OCI-LY7 (cell line): Measurements from ENCODE around the gene ZNF814.
"Not testable (repeated sequence)": the region's sequence is repeated elsewhere in the genome, so short reads cannot be mapped to it uniquely, and the experiment has no call there.

Experiments used
- EZH2phosphoT487 ChIP-seq: fragments of 200-600 bp; sonication (generic); IDR thresholded peaks from 2 replicates; pipeline ENCODE4 v1.6.1; 2018; ENCODE audit warnings: low read depth, borderline replicate concordance, mild to moderate bottlenecking, mixed run types, antibody characterized with exemption, low read length, moderate library complexity, mixed read lengths
- TF ChIP-seq, protein P1 (sequence below): fragments of 200-600 bp; sonication (generic); conservative IDR thresholded peaks from 2 replicates; pipeline ENCODE4 v1.5.1; 2014; ENCODE audit warnings: mild to moderate bottlenecking, antibody characterized with exemption, low read length, moderate library complexity, mixed read lengths

DNA sequence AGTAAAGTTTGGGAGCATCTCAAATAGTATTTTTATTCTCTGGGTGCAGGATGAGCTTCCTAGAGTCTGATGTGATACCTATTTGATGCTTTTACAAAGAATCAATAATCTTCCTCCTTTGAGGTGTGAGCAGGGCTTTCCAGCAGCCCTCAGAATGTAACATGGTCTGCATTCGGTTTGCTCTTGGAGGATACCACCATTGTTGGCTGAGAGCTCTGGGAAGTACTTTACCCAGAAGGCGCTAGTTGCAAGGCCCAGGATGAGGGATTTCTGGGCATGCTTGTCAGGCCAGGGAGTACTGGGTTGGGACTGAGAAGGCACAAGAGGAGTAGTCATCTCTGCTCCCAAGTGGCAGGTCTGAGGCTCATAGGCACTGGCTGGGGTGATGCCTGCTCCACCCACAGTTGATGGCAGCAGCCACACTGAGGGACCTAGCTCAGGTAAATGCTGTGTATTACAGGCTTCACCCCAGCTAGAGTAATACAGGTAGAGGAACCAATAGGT is 39.6 kb downstream of the ZNF814 start:
- TF ChIP-seq, protein P1, sequence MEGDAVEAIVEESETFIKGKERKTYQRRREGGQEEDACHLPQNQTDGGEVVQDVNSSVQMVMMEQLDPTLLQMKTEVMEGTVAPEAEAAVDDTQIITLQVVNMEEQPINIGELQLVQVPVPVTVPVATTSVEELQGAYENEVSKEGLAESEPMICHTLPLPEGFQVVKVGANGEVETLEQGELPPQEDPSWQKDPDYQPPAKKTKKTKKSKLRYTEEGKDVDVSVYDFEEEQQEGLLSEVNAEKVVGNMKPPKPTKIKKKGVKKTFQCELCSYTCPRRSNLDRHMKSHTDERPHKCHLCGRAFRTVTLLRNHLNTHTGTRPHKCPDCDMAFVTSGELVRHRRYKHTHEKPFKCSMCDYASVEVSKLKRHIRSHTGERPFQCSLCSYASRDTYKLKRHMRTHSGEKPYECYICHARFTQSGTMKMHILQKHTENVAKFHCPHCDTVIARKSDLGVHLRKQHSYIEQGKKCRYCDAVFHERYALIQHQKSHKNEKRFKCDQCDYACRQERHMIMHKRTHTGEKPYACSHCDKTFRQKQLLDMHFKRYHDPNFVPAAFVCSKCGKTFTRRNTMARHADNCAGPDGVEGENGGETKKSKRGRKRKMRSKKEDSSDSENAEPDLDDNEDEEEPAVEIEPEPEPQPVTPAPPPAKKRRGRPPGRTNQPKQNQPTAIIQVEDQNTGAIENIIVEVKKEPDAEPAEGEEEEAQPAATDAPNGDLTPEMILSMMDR = not testable (repeated sequence)
- TF ChIP-seq EZH2phosphoT487 = not testable (repeated sequence)
